H1 (cell line): Measurements from ENCODE around the gene ENAH. TPM values are rescaled to one million over a fixed set of nuclear protein-coding genes. Genes with fewer than 3 reads are reported as not detected.

ENCODE experiments used
- CHD7 ChIP-seq: fragments of 300-600 bp; sonication (generic); IDR thresholded peaks from 2 replicates; pipeline ENCODE4 v1.7.1; 2012; ENCODE audit warnings: low read length, moderate library complexity, mild to moderate bottlenecking, inconsistent platforms; ENCODE audit not compliant: insufficient replicate concordance
- EZH2 ChIP-seq: fragments of 200-600 bp; sonication (generic); IDR thresholded peaks from 2 replicates; pipeline ENCODE4 v1.7.1; 2012; ENCODE audit warnings: low read depth, mild to moderate bottlenecking, moderate library complexity, low read length, inconsistent platforms; ENCODE audit not compliant: severe bottlenecking
- polyA plus RNA-seq, 7 experiments: library from polyadenylated mRNA; depleted of rRNA in 3 of 7; stranded (reverse) in 5 of 7; unstranded in 2 of 7; fragments of >200 nt in 5 of 7; fragments of 200-250 nt in 2 of 7; gene quantifications; 1 replicate in 5 of 7; 2 replicates in 1 of 7; 4 replicates in 1 of 7; pipeline versions ENCODE4 v1.2.1 to v1.2.3, GENCODE V29; 2011 to 2013; ENCODE audit warnings: missing spikeins in 2 of 7, mixed read lengths in 2 of 7
- total RNA-seq: library from RNA; stranded (reverse); fragmentation: NEBNext Ultra II Directional; extraction: Animal tissue kit (Norgen Biotek cat#: 25700); gene quantifications from 2 replicates; pipeline ENCODE4 v1.2.1, GENCODE V29; 2021

Gene ENAH
- total and polyA plus RNA-seq, 2 of the 8 experiments (the other 6 are each of a cell fraction or from before 2014, with no cell fraction given), result 39.1 to 335 TPM

DNA sequence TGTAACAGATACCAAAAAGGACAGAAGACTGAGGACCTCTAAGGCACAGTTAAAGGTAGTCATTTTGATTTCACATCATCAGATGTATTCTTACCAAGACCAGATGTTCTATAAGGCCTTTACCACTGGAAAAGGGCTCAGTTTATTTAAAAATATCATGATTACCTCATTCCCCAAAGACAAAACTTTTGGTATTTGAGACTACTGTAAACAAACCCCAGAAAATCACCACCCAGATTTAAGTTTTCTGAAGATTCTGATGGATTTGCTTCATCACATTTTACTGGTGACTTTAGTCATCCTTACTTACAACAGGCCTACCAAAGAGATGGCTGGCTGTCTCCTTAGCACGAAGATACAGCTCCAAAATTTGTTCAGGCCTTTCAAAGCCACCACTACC is 8.3 kb downstream of the ENAH start (continued):
- TF ChIP-seq CHD7 (no peak), EZH2 (no peak)
